Right hindlimb (tissue), 1 donor: ENCODE data around the gene USP47.
A peak's percentile ranks its signal among the peaks of the same experiment; 100 is the strongest.

Source experiments
- DNase-seq: peaks from one replicate; pipeline ENCODE4 v3.0.0-alpha.2; 2018

The USP47 gene

GRCh38 chr11:11946180-11946579 lies 104.4 kb downstream of the USP47 start:
- DNase-seq, result no peak

DNA sequence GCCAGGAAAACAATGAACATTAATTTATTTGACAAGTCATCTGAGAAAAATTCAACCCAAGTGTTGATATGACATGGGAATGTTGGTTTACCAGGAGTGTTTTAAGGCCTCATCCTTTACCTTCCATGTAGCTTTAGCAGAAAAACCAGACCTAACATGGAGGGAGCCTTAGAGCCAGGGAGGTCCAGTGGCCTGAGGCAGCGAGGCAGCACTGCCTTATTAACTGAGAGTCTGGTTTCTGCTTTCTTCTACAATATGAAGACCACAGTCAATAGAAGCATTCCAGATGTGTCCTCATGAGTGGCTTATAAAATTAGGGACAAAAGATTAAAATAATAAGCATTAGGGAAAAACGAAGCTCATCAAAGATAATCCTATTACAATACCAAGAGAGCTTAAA lies 105.1 kb downstream of the USP47 start:
- DNase-seq, result no peak

GRCh38 chr11:11947825-11948224 lies 106.1 kb downstream of the USP47 start:
- no peak for DNase-seq

GRCh38 chr11:11948242-11948947 lies 106.6 kb downstream of the USP47 start:
- DNase-seq, result no peak

DNA sequence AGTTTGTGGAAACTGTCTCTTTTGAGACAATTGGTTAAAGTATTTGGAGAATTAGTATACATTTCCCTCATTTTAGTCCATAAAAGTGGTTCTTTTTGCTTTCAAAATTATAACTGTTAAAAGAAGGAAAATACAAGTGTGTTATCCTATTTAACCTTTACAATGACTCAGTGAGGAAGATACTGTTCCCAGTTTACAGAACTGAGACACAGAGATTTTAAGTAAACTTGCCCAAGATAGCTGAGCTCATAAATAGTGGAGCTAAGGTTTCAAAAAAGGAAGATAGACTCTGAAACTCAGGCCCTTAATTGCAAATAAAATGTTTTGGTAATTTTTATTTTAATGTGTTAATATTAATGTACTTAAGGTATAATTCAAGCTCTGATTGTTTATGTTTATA lies 107.7 kb downstream of the USP47 start:
- no peak for DNase-seq

- no peak for DNase-seq
Observed at GRCh38 chr11:11952036-11952435, 110.3 kb downstream of the USP47 start.

- no peak for DNase-seq
Observed at GRCh38 chr11:11956006-11956405, 114.2 kb downstream of the USP47 start.

DNA sequence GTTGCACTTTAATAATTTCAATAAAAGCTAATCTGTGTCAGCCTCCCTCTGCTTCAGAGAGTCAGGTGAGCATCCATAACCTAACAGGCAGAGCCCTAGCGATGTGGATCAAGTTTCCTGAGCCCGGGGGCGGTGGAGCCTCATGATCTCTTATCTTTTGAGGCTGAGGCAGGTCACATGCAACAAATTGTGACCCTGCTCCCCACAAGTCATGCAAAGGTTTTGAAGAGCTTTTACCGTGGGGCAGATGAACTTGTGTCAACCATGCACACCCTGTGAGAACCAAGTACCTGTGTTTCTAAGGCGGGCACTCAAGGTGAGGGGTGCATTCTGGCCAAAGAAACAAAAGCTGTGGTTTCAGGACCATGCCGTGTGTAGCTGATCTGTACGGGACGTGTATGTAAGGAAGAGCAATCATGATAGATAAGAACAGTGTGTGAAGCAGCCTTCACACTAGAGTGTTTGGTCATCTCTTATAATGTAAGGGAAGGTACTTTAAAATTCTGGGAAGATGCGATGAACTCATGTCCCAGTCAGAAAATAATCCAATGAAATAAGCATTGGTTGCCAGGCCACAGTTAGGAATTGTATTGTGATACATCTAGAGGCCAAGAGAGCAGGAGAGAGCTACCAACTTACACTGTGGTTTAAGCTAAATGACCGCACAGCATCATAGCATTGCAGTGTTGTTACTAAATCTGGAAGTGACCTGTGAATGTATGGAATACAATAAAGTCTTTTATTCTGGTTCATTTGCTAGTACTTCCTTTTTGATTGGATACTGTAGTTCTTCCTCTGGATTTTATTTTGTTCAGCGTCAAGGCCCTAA lies 116.8 kb downstream of the USP47 start:
- no peak for DNase-seq

DNA sequence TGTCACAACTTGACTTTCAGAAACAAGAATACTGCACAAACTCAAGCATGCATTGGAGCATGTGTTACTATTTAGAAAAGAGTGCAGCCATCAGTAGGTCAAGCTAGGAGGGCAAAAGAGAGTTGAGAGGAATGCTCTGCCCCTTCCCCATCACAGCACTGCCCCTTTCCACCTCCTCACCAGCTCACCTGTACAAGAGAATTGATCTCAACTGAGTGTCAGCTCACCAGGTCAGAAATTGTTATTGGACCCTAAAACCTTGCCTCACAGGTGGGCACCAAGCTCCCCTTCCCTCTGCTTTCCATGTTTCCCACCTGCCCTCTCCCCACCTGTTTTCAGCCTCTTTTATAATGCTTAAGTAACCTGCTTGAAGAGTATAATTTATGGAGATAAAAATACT lies 117.8 kb downstream of the USP47 start:
- DNase-seq, result no peak

DNA sequence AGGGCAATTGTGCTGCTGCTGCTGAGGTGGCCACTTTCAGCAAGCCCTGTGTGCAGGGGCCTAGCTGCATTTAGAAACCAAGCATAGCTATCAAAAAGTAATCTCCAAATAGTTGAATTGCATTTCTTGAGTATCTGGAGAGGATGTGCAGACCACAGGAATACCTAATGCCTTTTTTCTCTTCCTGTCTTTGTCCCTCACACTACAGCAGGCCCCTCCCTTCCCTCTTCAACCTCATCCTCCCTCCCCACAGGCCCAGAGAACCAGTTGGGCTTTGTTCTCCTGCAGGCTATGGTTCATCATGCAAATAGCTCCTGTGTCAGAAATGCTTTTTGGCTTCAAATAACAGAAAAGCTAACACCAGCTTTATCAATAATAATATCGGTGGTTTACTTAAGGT lies 118.9 kb downstream of the USP47 start:
- no peak for DNase-seq

DNA sequence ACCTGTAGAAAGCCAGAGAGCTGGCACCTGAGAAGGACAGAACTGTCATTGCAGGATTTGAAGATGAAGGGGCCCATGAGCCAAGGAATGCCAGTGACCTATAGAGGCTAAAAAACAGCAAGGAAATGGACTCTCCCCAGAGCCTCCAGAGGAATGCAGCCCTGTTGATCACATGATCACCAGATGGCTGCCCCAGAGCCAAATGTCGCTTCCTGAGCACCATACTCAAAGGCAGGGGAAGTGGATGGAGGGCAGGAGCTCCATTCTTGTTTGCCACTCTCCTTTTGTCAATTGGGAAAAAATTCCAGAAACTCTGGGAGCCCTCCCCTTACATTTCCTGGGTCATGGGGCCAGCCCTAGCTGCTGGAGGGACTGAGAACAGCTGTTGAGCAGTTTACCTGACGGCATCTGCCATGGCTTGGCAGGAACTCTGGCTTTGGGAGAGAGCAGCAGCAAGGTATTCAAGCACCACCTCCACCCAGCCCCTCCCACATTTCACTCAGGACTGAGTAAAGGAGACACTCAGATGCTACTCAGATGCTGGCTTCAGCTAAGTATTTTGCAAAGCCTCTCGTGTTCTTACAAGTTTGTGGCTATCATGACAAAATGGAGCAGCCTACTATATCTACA lies 119.7 kb downstream of the USP47 start:
- DNase-seq, result no peak

GRCh38 chr11:11963067-11963466 lies 121.3 kb downstream of the USP47 start:
- DNase-seq, result no peak

DNA sequence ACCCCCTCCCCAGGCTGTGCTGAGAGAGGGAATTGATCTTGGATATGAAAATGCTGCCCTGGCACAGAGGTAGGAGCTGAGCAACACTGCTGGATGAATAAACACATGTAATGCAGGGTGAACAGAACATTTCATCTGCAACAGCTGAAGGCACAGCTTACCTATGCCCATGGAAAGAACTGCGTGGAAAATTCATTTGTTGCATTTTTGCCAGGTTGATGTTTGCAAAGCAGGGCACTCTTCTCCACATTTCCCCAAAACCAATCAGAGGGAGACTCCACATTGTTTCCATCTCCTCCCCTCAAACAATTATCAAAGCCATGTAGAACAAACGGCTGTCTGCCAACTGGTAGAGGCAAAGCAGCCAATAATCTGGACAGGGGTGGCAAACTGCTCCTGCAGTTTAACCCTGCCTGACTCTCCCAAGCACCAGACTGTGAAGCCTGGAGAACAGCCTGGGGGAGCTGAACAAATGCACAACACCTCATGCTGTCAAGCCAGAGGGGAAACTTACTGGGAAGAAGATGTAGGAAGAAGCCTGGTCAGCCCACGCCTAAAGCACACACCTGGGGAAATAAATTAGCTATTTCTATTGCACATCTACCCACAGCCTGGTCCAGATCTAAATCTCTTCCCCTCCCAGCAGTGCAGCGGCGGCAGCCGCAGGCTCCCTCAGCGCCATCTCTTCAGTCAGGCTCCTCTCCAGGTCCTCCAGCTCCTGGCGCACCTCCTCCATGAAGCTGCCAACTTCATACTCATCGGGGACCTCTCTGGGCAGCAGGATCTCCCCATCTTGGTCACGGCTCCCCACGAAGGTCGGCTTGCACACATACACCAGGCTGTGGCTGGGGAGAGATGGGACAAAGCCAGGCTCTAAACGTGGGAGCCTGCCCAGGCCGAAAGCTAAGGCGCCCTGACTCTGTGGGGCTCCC lies 122.3 kb downstream of the USP47 start:
- DNase-seq, result no peak

DNA sequence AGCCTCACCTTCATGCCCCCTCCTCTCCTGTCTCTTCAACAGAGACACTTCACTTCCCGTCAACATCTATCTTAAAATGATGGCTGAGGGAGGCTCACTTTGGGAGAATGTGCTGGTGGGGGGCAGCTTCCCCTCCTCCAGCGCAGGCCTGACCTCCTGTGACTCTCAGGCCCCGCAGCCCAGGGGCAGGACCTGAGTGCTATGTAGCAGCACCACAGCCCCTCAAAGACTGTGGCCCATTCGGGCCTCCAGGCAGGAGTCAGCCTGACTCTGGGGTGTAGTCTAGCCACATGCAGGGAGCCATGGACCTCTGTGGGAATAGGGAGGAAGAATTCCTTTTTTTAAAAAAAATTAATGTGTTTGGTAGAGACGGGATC lies 123.0 kb downstream of the USP47 start:
- DNase-seq, result no peak

GRCh38 chr11:11965192-11965591 lies 123.4 kb downstream of the USP47 start:
- DNase-seq, result no peak

DNA sequence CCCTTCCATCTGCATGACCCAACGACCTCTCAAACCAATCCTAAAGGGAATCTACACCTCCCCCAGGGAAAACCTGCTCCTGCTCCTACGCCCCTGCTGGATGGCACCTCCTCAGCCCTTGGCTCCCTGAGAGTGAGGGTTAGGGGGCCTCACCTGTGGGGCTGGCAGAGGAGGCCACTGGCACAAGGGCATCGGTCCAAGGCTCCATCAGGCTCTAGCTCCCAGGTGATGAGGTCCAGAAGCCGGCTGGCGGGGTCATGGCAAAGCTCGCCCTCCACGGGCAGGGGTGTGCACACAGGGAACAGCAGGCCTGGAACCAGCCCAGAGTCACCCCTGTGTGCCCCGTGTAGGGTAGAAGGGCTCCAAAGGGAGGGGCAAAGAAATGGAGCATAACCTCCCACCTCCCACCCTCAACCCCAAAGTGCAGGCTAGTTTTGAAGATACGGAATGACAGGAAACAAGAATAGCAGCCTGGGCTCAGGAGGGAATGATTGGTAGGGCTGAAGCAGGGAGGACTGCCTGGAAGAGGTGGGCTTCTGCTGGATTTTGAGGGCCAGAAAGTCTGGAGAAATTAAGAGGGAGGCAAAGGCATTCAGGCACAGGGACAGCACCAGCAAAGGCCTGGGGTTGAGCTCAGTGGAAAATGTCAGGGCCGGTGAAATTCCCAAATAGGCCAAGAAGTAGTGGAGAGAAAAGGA lies 124.0 kb downstream of the USP47 start:
- DNase-seq, result no peak

GRCh38 chr11:11966354-11966741 lies 124.6 kb downstream of the USP47 start:
- no peak for DNase-seq

DNA sequence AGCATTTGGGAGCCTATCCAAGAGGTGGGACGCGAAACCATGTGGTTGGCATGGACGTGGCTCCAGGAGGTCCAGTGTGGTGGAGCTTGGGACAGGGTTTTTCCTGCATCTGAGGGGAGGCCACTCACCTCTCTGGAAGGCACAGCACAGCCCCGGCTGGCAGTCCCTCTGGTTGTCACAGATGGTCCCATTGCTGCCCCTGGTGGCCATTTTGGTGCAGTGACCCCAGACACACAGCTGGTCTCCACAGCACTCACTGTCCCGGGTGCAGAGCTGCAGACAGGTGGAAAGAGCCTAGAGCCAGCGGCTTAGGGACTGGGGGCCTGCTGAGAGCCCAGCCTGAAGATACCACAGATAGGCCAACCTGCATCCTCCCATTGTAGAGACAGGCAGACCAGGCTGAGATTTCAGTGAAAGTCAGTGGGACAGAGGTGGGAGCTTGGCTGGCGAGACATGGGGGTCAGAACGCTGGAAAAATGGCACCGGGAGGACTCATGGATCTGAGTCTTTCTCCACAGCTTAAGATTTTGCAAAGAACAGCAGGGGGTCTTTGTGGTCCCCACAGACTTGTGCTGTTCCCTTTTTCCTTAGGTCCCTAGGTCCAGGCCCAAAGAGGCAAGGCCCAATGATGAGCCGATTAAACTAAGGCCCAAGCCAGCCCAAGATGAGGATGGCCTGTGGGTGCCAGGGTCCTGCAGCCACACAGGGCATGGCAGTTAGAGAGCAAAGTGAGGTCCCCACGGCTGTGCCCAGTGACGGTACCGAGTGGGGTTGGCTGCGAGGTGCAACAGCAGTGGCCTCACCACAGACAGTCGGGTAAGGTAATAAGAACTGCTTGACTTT lies 125.3 kb downstream of the USP47 start:
- peak; percentile 78 for DNase-seq

- no peak for DNase-seq
Observed at GRCh38 chr11:11967669-11968510, 126.1 kb downstream of the USP47 start.
